Measurements from ENCODE around the gene DGAT2.

GRCh38 chr11:75790986-75791385 is 22.4 kb downstream of the DGAT2 start:
- no peak; the same call in 1 of the 2 replicates for TF ChIP-seq CTCF (conservative IDR thresholded peaks at IDR 0.05)
- no peak for TF ChIP-seq EZH2 (IDR thresholded peaks at IDR 0.05; ENCODE audit: low read depth)
